ENCODE results near the gene ITSN1.

Gene ITSN1

GRCh38 chr21:33944185-33944763 lies 302.0 kb downstream of the ITSN1 start:
- in situ Hi-C loops (cut with MboI; ENCODE audit: low sequenced_read_pairs): no loop called here

GRCh38 chr21:33945652-33946270 lies 303.5 kb downstream of the ITSN1 start:
- in situ Hi-C loops (cut with MboI; ENCODE audit: low sequenced_read_pairs): no loop called here

DNA sequence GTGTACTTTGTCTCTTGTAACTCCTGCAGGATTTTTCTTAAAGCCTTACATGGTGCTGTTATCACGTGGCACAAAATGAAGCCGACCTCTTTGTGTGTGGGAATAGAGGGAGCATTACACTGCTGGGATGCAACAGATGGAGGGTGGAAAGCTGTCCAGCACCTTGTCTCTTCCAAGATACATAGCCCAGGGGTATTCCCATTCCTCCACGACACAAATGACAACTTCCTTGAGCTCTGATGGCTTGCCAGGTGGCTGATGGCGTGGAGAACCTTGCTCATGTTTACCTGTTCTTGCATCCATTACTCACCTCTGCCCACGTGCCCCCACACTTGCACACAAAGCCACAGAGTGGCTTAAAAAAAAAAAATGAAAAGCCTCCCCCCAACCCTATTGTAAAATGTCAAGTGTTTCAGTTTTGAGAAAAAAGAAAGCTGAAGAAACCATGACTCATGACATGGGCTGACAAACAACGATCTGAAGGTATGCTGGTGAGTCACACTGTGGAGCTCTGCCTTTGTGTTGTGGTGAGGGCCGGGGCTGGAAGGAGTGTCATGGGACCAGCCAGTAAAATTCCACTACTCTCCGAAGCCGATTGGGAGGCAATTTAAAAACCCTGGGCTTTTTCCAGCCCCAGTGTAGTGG lies 305.3 kb downstream of the ITSN1 start:
- in situ Hi-C loops (cut with MboI; ENCODE audit: low sequenced_read_pairs): no loop called here

DNA sequence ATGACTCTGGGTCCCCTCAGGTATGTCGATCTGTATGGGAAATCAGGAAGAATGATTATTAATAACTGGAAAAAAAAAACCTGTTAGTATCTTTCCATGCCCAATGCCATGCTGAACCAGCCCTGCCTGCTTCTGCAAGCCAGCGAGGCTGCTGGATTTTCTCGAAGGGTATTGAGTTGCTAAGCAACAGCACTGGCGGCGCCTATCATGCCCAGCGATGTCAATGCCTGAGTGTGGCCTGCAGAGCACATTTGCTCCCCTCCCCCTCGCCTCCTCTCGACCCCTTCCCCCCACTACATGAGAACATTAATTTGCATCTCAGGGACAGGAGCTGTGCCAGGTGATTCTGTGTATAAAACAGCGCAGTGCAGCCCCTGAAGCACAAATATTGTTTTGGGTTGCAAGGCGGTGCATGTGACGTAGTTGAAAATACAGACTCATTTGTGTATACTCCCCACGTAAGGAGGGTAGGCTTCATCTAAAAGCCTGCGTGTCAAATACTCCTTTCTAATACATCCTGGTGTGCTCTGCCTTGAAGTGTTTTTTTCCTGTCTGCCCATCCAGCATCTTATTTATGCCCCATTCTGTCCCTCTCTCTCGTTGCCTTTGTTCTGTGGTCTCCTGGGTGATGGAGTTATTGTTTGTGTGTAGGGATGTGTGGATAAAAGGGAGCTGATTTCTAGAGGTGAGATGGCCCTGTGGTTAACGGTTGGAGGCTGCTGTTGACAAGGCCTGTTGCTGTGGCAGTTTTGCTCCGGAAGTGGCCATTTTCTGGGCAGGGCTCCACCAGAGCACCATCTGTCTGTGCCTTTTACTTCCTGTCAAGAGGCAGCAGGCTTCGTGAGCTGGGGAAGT lies 306.0 kb downstream of the ITSN1 start:
- in situ Hi-C loops (cut with MboI; ENCODE audit: low sequenced_read_pairs): no loop called here

- in situ Hi-C loops (cut with MboI; ENCODE audit: low sequenced_read_pairs): no loop called here
Measured at GRCh38 chr21:33948951-33949444, 306.7 kb downstream of the ITSN1 start.
